ENCODE measurements around the gene RER1.

- TF ChIP-seq CTCF (IDR thresholded peaks at IDR 0.05; ENCODE audit: low read length) (no peak), EZH2 (optimal IDR thresholded peaks at IDR 0.05; ENCODE audit: low read depth, low read length) (no peak), EZH2phosphoT487 (IDR thresholded peaks at IDR 0.05; ENCODE audit: low read length) (no peak)
Observed at GRCh38 chr1:2419416-2419815, 27.8 kb downstream of the RER1 start.
